Measurements from ENCODE around the gene UBE2QL1.

- TF ChIP-seq ZFP30 (CRISPR knock-in tag; IDR thresholded peaks at IDR 0.05) (no peak), SNAI2 (CRISPR knock-in tag; IDR thresholded peaks at IDR 0.05) (no peak), ARNTL (CRISPR knock-in tag; IDR thresholded peaks at IDR 0.05; ENCODE audit: borderline replicate concordance, low read depth) (no peak), ESRRG (CRISPR knock-in tag; IDR thresholded peaks at IDR 0.05) (no peak), RARB (CRISPR knock-in tag; IDR thresholded peaks at IDR 0.05) (no peak), ZNF565 (CRISPR knock-in tag; conservative IDR thresholded peaks at IDR 0.05; ENCODE audit: low read depth) (no peak), BACH2 (CRISPR knock-in tag; IDR thresholded peaks at IDR 0.05; ENCODE audit: borderline replicate concordance) (no peak), GLIS3 (CRISPR knock-in tag; IDR thresholded peaks at IDR 0.05) (no peak), PPARA (CRISPR knock-in tag; IDR thresholded peaks at IDR 0.05; ENCODE audit: borderline replicate concordance) (no peak), ZFP3 (CRISPR knock-in tag; IDR thresholded peaks at IDR 0.05) (no peak), ZC3H10 (CRISPR knock-in tag; IDR thresholded peaks at IDR 0.05) (no peak)
- TF ChIP-seq, protein P1, sequence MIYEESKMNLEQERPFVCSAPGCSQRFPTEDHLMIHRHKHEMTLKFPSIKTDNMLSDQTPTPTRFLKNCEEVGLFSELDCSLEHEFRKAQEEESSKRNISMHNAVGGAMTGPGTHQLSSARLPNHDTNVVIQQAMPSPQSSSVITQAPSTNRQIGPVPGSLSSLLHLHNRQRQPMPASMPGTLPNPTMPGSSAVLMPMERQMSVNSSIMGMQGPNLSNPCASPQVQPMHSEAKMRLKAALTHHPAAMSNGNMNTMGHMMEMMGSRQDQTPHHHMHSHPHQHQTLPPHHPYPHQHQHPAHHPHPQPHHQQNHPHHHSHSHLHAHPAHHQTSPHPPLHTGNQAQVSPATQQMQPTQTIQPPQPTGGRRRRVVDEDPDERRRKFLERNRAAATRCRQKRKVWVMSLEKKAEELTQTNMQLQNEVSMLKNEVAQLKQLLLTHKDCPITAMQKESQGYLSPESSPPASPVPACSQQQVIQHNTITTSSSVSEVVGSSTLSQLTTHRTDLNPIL (CRISPR knock-in tag; IDR thresholded peaks at IDR 0.05; ENCODE audit: low read depth) = no peak
- TF ChIP-seq, protein P2, sequence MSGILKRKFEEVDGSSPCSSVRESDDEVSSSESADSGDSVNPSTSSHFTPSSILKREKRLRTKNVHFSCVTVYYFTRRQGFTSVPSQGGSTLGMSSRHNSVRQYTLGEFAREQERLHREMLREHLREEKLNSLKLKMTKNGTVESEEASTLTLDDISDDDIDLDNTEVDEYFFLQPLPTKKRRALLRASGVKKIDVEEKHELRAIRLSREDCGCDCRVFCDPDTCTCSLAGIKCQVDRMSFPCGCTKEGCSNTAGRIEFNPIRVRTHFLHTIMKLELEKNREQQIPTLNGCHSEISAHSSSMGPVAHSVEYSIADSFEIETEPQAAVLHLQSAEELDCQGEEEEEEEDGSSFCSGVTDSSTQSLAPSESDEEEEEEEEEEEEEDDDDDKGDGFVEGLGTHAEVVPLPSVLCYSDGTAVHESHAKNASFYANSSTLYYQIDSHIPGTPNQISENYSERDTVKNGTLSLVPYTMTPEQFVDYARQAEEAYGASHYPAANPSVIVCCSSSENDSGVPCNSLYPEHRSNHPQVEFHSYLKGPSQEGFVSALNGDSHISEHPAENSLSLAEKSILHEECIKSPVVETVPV (CRISPR knock-in tag; IDR thresholded peaks at IDR 0.05) = no peak
- TF ChIP-seq, protein P3, sequence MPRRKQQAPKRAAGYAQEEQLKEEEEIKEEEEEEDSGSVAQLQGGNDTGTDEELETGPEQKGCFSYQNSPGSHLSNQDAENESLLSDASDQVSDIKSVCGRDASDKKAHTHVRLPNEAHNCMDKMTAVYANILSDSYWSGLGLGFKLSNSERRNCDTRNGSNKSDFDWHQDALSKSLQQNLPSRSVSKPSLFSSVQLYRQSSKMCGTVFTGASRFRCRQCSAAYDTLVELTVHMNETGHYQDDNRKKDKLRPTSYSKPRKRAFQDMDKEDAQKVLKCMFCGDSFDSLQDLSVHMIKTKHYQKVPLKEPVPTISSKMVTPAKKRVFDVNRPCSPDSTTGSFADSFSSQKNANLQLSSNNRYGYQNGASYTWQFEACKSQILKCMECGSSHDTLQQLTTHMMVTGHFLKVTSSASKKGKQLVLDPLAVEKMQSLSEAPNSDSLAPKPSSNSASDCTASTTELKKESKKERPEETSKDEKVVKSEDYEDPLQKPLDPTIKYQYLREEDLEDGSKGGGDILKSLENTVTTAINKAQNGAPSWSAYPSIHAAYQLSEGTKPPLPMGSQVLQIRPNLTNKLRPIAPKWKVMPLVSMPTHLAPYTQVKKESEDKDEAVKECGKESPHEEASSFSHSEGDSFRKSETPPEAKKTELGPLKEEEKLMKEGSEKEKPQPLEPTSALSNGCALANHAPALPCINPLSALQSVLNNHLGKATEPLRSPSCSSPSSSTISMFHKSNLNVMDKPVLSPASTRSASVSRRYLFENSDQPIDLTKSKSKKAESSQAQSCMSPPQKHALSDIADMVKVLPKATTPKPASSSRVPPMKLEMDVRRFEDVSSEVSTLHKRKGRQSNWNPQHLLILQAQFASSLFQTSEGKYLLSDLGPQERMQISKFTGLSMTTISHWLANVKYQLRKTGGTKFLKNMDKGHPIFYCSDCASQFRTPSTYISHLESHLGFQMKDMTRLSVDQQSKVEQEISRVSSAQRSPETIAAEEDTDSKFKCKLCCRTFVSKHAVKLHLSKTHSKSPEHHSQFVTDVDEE (CRISPR knock-in tag; IDR thresholded peaks at IDR 0.05) = no peak
Measured at GRCh38 chr5:6470672-6471071, 22.0 kb downstream of the UBE2QL1 start.
